B cell (primary cell): ENCODE data around the gene LRRC72. TPM values are rescaled to one million over a fixed set of nuclear protein-coding genes. Genes with fewer than 3 reads are reported as not detected.

Experiments
- ATAC-seq: fragments of 200-7000 bp; cut with Tn5 transposase; one replicate; pipeline ENCODE4 v1.10.0; 2021; ENCODE audit warnings: low read depth, mild to moderate bottlenecking, moderate number of reproducible peaks, moderate library complexity
- CTCF ChIA-PET: fragments of 350-600 bp; sonication (Branson Sonifier 250); formaldehyde crosslinking; loops from one replicate; lab custom pipeline; 2021; ENCODE audit warnings: antibody characterized with exemption, inconsistent platforms; lab: Charles Lee
- POLR2A ChIA-PET: fragments of 350-600 bp; sonication (Branson Sonifier 250); formaldehyde crosslinking; loops from one replicate; lab custom pipeline; 2021; ENCODE audit warnings: antibody characterized with exemption; lab: Charles Lee
- DNase-seq: peaks from one replicate; pipeline ENCODE4 v3.0.0; 2013
- H2AFZ ChIP-seq: 2 replicates; pipeline ENCODE4 v1.6.1; 2012; ENCODE audit warnings: mild to moderate bottlenecking, low read depth, low read length; ENCODE audit not compliant: insufficient read depth, poor library complexity, severe bottlenecking
- H3K27ac ChIP-seq, 2 donors: 1 replicate in 1 of 2; 2 replicates in 1 of 2; pipeline ENCODE4 v1.5.1; 2012 to 2013; ENCODE audit warnings: low read length in 2 of 2, mild to moderate bottlenecking in 2 of 2, moderate library complexity in 1 of 2
- H3K27me3 ChIP-seq, 4 experiments: fragments of 200-600 bp in 1 of 4; sonication (generic) in 1 of 4; replicated peaks in 1 of 4; 1 replicate in 2 of 4; 2 replicates in 2 of 4; pipeline versions ENCODE4 v1.6.1 to v1.7.0; 2013 to 2016; ENCODE audit warnings: low read length in 3 of 4, mild to moderate bottlenecking in 2 of 4, mixed read lengths in 1 of 4, moderate library complexity in 1 of 4; ENCODE audit not compliant: insufficient read depth in 4 of 4, control insufficient read depth in 3 of 4; ENCODE audit errors: control extremely low read depth in 1 of 4
- H3K36me3 ChIP-seq, 2 experiments: replicated peaks in 1 of 2; 1 replicate in 1 of 2; 2 replicates in 1 of 2; pipeline versions ENCODE4 v1.6.1 to v1.7.1; 2013; ENCODE audit warnings: low read length in 1 of 2; ENCODE audit not compliant: insufficient read depth in 2 of 2, control insufficient read depth in 1 of 2; ENCODE audit errors: control extremely low read depth in 1 of 2, extremely low read depth in 1 of 2
- H3K4me1 ChIP-seq, 2 donors: fragments of 200-600 bp in 1 of 2; sonication (generic) in 1 of 2; 1 replicate in 1 of 2; 2 replicates in 1 of 2; pipeline versions ENCODE4 v1.5.1 to v1.6.1; 2013 to 2017; ENCODE audit warnings: low read length in 2 of 2; ENCODE audit not compliant: control insufficient read depth in 2 of 2, insufficient read depth in 2 of 2
- H3K4me2 ChIP-seq: replicated peaks from 2 replicates; pipeline ENCODE3; 2012; ENCODE audit warnings: mild to moderate bottlenecking, low read depth, low read length; ENCODE audit not compliant: poor library complexity, severe bottlenecking
- H3K4me3 ChIP-seq, 5 experiments: fragments of 200-600 bp in 1 of 5; sonication (generic) in 1 of 5; 1 replicate in 3 of 5; 2 replicates in 2 of 5; pipeline versions ENCODE4 v1.5.1 to v1.7.0; 2011 to 2016; ENCODE audit warnings: low read length in 4 of 5, mild to moderate bottlenecking in 4 of 5, low read depth in 2 of 5, control low read depth in 1 of 5, moderate library complexity in 1 of 5; ENCODE audit not compliant: insufficient read depth in 1 of 5; ENCODE audit errors: control extremely low read depth in 1 of 5, extremely low read depth in 1 of 5
- H3K79me2 ChIP-seq: fragments of 200-600 bp; sonication (generic); one replicate; pipeline ENCODE4 v1.6.0; 2016; ENCODE audit warnings: low read length; ENCODE audit not compliant: control insufficient read depth, insufficient read depth
- H3K9ac ChIP-seq: fragments of 200-600 bp; sonication (generic); 2 replicates; pipeline ENCODE4 v1.6.1; 2017; ENCODE audit warnings: mild to moderate bottlenecking, low read length, moderate library complexity
- H3K9me3 ChIP-seq, 3 donors: one replicate each; pipeline versions ENCODE4 v1.6.1 to v1.7.1; 2013; ENCODE audit warnings: low read length in 2 of 3; ENCODE audit not compliant: control insufficient read depth in 2 of 3, insufficient read depth in 1 of 3; ENCODE audit errors: control extremely low read depth in 1 of 3
- H4K20me1 ChIP-seq: 2 replicates; pipeline ENCODE4 v1.6.0; 2012; ENCODE audit warnings: mild to moderate bottlenecking, low read length; ENCODE audit not compliant: insufficient read depth, control insufficient read depth, poor library complexity, severe bottlenecking
- H3K27ac Mint-ChIP-seq: one replicate; pipeline ENCODE4 v1.8.0; 2021; ENCODE audit warnings: mixed read lengths
- H3K27me3 Mint-ChIP-seq: one replicate; pipeline ENCODE4 v1.8.0; 2021; ENCODE audit warnings: mixed read lengths
- H3K4me1 Mint-ChIP-seq: one replicate; pipeline ENCODE4 v1.8.0; 2021; ENCODE audit warnings: mixed read lengths
- H3K4me3 Mint-ChIP-seq: one replicate; pipeline ENCODE4 v1.8.0; 2021; ENCODE audit warnings: mixed read lengths
- H3K9me3 Mint-ChIP-seq: one replicate; pipeline ENCODE4 v1.8.0; 2022; ENCODE audit warnings: mixed read lengths; ENCODE audit not compliant: insufficient read depth
- EZH2 ChIP-seq: IDR thresholded peaks from 2 replicates; pipeline ENCODE4 v1.6.1; 2012; ENCODE audit warnings: borderline replicate concordance, low read depth, mild to moderate bottlenecking, moderate library complexity, low read length; ENCODE audit not compliant: insufficient read depth, poor library complexity, severe bottlenecking
- WGBS: methylation state at CpG from one replicate; pipeline ENCODE4 v1.1.5; 2013; ENCODE audit warnings: missing lambda C conversion rate; ENCODE audit not compliant: insufficient coverage; 5-methylcytosine and 5-hydroxymethylcytosine counted together
- intact Hi-C: fragments of 100-400 bp; cut with micrococcal nuclease; formaldehyde crosslinking; loops from one replicate; pipeline ENCODE4 v1.10.0; 2022
- polyA plus RNA-seq: library from polyadenylated mRNA; depleted of rRNA; stranded (reverse); fragments of >200 nt; gene quantifications from 2 replicates; pipeline ENCODE4 v1.2.3, GENCODE V29; 2012
- total RNA-seq, 2 donors: library from RNA; stranded (reverse); fragments of 120-200 nt in 1 of 2; gene quantifications; 1 replicate in 1 of 2; 2 replicates in 1 of 2; pipeline versions ENCODE4 v1.2.3 to v1.2.4, GENCODE V29; 2013 to 2022
- TF ChIP-seq, protein P1 (sequence below): fragments of 200-600 bp; IDR thresholded peaks from one replicate; pipeline ENCODE4 v1.8.0; 2022; ENCODE audit warnings: antibody characterized with exemption, mild to moderate bottlenecking

The LRRC72 gene
- total and polyA plus RNA-seq, 2 donors (not counting 1 experiment from before 2014, with no cell fraction given): not detected

DNA sequence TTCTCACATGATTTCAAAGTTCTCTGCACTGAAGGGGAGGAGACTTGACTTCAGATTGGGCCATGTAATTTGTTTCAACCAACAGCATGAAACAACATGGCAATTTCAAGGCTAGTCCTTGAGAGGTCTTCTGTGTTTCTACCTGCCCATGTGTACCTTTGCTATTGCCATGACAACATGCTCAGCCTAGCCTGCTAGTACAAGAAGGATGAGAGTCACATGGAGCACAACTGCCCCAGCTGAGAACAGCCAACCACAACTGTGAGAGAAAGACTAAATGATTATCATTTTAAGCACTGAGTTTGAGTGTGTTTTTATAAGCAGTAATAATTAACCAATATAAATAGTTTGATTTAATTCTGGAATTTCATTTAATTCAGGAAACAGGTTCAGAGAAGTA lies 77.0 kb downstream of the LRRC72 start:
- DNase-seq (no peak), ATAC-seq (no peak)
- Histone ChIP-seq H3K9me3 (no peaks in the 10 kb centered on the region), H3K27me3 (no peaks in the 10 kb centered on the region), H4K20me1 (no peaks in the 10 kb centered on the region), H3K36me3 (peaks cover 2 to 23% of the 10 kb centered on the region in 2 experiments), H3K9ac (no peak overlapping the region), H3K79me2 (no peaks in the 10 kb centered on the region), H3K27ac (no peak overlapping the region), H3K4me2 (no peak overlapping the region), H3K4me1 (no peaks in the 10 kb centered on the region), H2AFZ (no peak overlapping the region), H3K4me3 (no peak overlapping the region)
- intact Hi-C loops: no loop called here
- Mint-ChIP-seq H3K9me3 (no peaks in the 10 kb centered on the region), H3K27ac (no peak overlapping the region), H3K4me3 (no peak overlapping the region), H3K27me3 (no peaks in the 10 kb centered on the region), H3K4me1 (no peaks in the 10 kb centered on the region)
- POLR2A ChIA-PET: no interaction called here
- TF ChIP-seq, protein P1, sequence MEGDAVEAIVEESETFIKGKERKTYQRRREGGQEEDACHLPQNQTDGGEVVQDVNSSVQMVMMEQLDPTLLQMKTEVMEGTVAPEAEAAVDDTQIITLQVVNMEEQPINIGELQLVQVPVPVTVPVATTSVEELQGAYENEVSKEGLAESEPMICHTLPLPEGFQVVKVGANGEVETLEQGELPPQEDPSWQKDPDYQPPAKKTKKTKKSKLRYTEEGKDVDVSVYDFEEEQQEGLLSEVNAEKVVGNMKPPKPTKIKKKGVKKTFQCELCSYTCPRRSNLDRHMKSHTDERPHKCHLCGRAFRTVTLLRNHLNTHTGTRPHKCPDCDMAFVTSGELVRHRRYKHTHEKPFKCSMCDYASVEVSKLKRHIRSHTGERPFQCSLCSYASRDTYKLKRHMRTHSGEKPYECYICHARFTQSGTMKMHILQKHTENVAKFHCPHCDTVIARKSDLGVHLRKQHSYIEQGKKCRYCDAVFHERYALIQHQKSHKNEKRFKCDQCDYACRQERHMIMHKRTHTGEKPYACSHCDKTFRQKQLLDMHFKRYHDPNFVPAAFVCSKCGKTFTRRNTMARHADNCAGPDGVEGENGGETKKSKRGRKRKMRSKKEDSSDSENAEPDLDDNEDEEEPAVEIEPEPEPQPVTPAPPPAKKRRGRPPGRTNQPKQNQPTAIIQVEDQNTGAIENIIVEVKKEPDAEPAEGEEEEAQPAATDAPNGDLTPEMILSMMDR: no peak
- TF ChIP-seq EZH2: no peak
- CTCF ChIA-PET: no interaction called here

DNA sequence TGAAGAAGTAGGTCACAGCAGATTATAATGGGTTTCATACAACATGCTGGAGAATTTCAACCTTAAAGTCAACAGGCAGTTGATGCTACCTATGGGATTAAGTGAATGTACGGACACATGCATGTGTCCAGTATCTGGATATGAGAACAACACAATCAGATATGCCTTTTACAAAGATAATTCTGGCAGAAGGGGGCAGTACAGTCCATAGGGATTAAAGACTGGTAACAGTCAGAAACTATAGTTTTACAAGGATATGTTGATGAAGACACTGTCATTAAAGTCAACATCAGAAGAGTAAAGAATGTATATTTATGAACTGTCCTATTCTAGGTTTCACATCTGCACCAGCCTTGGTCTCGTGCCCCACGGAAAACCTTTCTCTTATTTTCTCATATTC lies 77.4 kb downstream of the LRRC72 start:
- TF ChIP-seq EZH2: no peak
- TF ChIP-seq, protein P1: no peak
- Histone ChIP-seq H3K9ac (no peak overlapping the region), H3K79me2 (no peaks in the 10 kb centered on the region), H3K27ac (no peak overlapping the region), H2AFZ (no peak overlapping the region), H3K4me3 (no peak overlapping the region), H3K36me3 (peaks cover 2 to 22% of the 10 kb centered on the region in 2 experiments), H4K20me1 (no peaks in the 10 kb centered on the region), H3K9me3 (no peaks in the 10 kb centered on the region), H3K4me1 (peaks cover 0 to under 1% of the 10 kb centered on the region in 2 donors), H3K4me2 (no peak overlapping the region), H3K27me3 (no peaks in the 10 kb centered on the region)
- CTCF ChIA-PET: no interaction called here
- POLR2A ChIA-PET: no interaction called here
- intact Hi-C loops: no loop called here
- ATAC-seq: no peak
- Mint-ChIP-seq H3K27ac (no peak overlapping the region), H3K9me3 (no peaks in the 10 kb centered on the region), H3K27me3 (no peaks in the 10 kb centered on the region), H3K4me1 (peaks cover 1% of the 10 kb centered on the region), H3K4me3 (no peak overlapping the region)
- 100% methylated on average over 2 of the region's 3 CpGs for WGBS
- no peak for DNase-seq
